Measurements from ENCODE around the gene SORBS2.

The SORBS2 gene

DNA sequence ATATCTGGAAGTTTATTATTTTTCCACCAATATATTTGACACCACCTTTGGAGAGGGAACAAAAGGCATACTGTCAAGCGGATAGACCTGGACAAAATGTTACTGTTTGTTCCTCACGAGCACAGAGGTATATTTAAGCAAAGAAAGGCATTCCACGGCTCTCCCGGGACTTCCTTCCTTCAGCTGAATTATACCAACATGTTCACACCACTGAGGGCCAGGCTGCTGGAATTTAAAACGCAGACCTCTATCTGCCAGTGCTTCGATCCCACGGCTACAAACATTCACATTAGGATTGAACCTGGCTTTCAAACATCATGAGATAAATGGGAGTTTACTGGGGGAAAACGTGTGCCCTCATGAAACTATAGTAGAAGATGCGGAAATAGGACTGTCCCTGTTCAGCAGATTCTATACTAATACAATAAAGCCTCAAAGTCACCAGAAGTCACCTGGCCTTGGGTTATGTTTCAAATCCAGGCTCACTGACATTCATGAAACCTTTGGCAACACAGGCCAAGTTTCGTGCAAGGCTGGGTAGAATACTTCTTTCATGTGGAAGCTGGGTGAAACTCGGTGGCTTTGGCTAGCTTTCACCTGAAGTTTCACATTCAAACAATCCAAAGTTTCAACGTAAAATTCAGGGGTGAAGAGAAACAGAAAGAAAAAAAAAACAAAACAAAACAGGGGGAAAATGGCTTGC lies 39.5 kb downstream of the SORBS2 start:
- no peak for DNase-seq

GRCh38 chr4:185771711-185772390 lies 40.1 kb downstream of the SORBS2 start:
- DNase-seq = no peak

GRCh38 chr4:185767528-185767927 lies 44.5 kb downstream of the SORBS2 start:
- DNase-seq = no peak

- no peak for DNase-seq
These were observed 47.1 kb downstream of the SORBS2 start for GRCh38 chr4:185764876-185765275.

GRCh38 chr4:185761352-185762235 lies 50.4 kb downstream of the SORBS2 start:
- no peak for DNase-seq

DNA sequence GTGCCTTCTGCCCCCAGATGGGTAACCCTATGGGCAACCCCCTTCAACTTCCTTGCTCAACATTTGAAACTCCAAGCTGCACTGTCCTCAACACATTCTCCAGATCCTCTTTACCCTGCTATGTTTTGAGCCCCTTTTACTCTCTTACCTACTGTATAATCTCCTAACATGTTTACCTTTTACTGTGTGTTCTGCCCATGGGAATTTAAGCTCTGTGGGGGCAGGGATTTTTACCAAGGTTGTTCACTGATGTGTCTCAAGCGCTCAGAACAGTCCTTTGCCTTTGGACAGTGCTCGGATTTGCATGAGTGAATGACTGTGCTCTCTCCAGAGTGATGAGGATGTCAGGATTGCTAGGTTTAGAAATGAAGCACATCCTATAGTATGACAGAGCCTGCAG lies 53.2 kb downstream of the SORBS2 start:
- no peak for DNase-seq

- no peak for DNase-seq
These were observed 56.5 kb downstream of the SORBS2 start for GRCh38 chr4:185755451-185755850.

DNA sequence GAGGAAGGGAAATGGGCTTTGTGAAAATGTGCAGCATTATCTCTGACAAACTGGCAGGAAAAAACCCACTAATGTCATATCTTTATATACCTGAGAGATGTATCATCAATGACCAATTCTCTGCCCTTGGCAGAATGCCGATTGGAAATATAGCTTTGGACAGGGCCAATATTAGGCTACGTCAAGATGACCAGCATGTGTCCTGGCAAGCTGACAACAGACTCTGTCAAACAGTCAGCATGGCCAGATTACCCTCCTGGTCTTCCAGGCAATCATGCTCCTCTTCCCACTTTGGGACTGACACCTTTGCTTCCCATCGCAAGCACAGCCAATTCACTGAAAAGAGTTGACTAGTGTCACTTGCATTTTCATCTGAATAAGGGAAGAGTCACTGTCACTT lies 57.0 kb downstream of the SORBS2 start:
- DNase-seq = no peak

- DNase-seq = no peak
These were observed 59.1 kb downstream of the SORBS2 start for GRCh38 chr4:185752872-185753271.

GRCh38 chr4:185749858-185750257 lies 62.1 kb downstream of the SORBS2 start:
- DNase-seq = no peak

GRCh38 chr4:185748901-185749390 lies 63.0 kb downstream of the SORBS2 start:
- no peak for DNase-seq

DNA sequence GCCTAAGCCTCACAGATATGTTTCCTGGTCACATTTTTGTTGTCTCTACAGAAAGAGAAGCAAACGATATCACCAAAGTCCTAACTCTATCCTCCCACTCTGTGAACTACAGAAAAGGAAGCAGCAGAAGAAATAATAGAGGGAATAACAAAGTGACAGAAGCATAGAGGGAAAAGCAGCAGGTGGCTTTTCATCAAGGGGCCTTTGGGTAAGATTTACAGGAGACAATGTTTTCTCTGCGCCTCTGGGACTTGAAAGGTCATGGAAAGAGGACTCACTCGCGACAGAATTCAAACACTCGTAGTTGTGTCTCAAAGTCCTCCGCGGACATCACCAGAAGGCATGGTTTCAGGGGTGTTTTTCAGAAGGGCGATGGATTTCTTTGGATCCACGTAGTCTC lies 66.1 kb downstream of the SORBS2 start:
- DNase-seq = no peak

DNA sequence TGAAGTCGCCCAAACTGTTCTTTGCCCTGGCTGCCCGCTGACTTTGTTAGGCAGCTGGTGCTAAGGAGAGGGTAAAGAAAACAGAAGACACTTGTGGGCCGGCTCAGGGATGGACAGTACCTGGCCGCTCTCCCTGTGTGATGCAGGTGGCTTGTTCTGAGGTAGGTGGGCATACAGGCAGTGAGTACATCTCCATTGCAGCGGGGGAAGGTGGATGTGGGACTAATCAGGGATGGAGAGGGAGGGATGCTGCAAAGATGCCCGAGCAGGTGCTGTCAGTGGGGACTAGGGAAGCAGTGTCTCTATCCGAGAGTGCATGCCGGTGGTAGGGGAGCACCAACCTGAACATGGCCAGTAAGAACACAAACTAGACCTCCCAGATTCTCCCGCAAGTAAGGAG lies 67.0 kb downstream of the SORBS2 start:
- DNase-seq = no peak

DNA sequence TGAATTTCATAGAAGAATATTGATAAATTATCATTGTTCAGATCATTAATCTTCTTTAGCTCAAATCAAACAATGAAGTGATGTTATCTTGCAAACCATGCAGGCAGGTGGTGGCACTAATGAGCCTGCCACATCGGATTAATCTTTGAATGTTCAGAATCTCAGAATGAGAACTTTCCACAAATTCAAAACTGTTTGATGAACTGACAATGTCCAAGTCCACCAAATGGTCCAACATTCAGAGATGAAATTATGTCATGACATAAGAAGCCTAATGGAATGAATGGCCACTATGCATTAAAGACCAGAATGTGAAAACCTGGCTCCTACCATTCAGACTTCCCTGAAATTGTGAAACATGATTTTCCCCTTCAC lies 67.5 kb downstream of the SORBS2 start:
- DNase-seq = no peak

- DNase-seq = no peak
These were observed 68.1 kb downstream of the SORBS2 start for GRCh38 chr4:185743722-185744487.

DNA sequence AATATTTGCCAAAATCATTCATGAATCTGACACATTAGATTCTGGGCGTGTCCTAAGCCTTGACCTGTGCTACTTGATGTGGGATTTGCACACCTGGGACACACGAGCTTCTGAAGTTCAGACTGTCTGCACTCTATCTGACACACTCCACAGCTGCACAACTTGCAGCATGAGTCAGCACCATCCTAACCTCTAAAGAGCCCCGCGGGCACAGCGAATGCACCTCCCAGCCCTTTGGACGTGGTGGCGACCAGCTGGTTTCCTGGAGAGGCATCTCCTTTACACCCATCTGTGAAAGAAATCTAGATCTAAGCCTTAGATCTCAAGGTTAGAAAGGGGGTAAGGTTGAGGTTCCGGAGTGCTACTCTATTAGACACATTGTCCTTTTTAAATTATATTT lies 69.2 kb downstream of the SORBS2 start:
- no peak for DNase-seq

DNA sequence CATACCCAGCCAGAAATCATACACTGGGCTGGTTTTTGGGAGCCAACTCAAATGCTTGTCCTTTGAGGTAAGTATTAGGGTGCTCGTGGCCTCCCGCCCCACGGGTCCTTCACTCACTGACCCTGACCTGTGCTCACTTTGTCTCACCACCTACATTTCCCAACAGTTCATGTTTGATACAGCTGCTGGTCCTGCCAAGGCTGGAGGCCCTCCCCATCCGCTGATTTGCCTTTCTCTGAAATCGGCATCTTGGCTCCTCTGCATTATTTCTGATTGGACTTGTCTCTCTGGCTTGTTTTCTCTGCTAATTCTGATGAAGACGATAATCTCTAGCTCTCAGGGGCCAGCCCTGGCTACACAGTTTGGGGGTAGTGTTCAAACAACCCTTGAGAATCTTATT lies 70.2 kb downstream of the SORBS2 start:
- no peak for DNase-seq

DNA sequence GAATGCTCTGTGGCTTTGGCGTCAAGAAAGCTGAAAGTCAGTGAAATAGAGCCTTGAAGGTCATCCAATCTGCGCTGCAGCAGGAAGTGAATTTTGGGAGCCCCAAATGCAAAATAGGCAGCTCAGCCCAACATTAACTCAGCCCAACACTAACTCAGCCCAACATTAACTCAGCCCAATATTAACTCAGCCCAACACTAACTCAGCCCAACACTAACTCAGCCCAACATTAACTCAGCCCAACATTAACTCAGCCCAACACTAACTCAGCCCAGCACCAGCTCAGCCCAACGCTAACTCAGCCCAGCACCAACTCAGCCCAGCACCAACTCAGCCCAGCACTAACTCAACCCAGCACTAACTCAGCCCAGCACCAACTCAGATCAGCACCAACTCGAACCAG lies 71.5 kb downstream of the SORBS2 start:
- no peak for DNase-seq

DNA sequence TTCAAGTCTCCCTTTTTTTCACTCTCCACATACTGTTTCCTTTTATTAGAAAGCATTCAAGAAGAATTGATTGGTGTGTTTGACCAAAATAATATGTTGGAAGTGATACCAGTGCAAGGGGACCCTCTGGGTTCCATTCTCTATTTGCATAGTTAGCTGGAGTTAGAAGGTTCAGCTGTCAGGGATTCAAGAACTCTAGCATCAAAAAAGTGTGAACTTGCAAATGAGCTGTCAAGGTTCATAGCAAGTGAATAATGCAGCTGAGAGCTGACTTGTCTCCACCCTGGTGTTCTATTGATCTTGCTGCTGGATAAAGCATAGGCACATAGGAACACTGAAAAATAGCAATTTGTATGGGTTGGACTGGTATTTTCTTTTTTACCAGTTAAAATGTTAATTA lies 73.2 kb downstream of the SORBS2 start:
- DNase-seq = no peak

GRCh38 chr4:185738038-185738552 lies 73.9 kb downstream of the SORBS2 start:
- no peak for DNase-seq

DNA sequence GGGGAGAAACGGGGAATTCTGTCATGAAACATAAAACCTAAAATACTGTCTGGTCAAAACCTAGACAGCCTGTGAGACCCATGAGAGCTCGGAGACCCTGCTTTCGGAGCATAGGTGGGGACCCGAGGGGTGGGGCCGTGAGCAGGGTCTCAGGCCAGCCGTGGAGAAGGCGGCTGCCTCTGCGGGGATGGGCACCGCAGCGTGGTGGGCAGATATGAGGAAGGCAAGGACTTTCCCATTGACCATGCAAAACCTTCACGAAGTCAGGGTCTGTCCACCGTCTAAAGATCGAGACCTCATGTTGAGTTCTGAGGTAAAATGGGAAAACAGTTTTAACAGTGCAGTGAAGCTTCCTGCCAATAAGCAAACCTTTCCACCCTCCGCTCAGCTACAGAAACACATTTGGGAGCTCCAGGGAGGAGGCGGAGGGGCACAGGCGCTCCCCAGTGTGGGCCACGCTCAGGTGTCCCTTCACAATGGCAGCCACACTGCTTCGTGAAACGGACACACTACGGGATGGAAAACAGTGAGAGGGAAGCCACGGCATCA lies 74.4 kb downstream of the SORBS2 start:
- no peak for DNase-seq

DNA sequence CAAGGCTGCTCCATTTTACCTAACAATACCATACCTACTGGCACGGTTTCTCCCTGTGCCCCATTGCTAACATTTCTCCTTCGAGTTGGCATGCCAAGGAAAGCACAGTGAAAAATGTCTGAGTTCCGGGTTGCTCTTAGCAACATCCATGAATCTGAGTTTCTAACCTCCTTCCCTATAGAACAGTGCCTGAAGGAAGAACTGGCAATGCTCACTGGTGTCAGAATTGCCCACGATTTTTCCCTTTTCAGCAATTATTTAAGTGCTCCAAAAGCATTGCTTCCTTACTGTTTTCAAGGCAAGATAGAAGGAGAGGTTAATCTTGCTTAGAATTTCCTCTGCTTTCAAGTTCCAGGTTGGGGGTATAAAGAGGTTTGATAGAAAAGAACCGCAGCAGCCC lies 75.1 kb downstream of the SORBS2 start:
- DNase-seq = no peak

All from NCI-H1105 treated with DMSO at 0.1 percent for 48 hours (cell line).